NCI-H345 treated with DMSO at 0.1 percent for 48 hours (cell line): ENCODE results near the gene FRMD4A.
"Not testable (repeated sequence)": the region's sequence is repeated elsewhere in the genome, so short reads cannot be mapped to it uniquely, and the experiment has no call there.

Experiments
- DNase-seq: peaks from one replicate; lab custom pipeline; 2025; ENCODE audit not compliant: unreplicated experiment; lab: John Stamatoyannopoulos, UW

Gene FRMD4A

DNA sequence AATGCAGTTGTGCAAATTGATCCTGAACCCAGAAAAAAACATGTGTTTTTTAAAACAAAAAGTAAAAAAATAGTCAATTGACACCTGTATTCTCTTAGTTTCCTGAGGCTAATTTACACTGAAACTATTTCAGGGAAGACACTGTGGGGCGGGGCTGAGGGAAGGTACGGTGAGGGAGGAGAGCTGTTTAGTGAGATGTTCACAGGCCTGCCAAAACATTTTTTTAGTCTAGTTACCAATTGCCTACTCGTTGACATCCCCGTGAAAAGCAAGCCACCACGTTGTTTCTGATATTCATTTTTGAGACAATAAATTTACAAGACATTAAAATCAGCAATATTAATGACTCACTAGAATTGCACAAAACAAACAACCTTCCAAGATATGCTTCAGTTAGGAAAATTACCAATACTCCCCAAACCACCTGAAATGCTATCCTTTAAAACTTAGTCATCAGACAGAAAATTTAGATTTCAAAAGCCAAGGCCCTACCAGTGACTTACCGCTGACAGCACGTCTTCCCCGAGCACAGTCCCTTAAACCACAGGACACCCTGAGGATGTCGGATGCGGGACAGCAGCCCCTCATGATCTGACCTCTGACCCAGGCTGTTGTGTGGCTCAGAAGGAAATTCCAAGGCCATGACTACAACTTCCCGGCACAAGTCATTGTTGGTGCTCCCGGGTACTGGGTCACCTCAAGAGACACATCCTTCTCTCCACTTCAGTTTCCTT, 464.8 kb downstream of the FRMD4A start:
- DNase-seq = no peak

DNA sequence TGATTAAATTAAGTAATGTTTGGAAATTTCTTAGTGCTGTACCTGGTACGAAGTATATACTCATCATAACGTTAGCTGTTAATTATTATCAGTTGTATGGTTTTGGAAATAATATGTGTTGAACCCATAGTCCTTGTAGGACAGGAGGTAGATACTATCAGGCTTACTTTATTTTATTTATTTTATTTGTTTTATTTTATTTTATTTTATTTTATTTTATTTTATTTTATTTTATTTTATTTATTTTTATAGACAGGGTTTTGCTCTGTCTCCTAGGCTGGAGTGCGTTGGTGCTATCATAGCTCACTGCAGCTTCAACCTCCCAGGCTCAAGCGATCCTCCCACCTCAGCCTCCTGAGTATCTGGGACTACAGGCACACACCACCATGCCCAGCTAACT, 465.5 kb downstream of the FRMD4A start:
- DNase-seq = not testable (repeated sequence)

DNA sequence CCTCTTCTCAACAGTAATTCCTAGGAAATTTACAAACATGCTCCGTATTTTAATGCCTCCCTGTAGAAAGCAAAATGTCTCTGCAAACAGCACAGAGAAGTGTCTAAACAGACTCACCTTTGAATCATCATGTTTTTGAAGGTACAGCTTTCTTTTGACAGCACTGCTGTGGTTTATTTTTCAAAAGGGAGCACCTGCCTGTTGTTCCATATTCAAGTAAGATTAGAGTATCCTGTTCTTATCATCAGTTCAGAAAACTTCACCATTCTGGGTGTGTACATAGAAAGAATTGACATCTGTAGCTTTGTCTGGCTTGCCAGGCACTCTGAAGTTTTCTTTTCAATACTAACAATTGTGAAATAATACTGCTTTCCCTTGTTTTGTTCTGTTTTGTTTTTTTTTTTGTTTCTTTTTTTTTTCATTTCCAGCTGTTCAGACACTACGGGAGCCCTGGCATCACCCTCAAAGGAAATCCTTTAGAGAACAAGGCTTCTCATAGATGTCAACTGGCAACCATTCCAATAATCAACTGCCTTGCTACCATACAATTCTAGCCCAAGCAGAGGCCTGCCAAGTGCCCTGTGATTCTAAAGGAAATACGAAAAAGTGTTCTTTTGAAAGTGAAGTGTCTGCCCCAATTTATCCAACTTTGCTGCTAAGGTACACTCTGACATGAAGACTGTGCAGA, 468.0 kb downstream of the FRMD4A start:
- no peak for DNase-seq

DNA sequence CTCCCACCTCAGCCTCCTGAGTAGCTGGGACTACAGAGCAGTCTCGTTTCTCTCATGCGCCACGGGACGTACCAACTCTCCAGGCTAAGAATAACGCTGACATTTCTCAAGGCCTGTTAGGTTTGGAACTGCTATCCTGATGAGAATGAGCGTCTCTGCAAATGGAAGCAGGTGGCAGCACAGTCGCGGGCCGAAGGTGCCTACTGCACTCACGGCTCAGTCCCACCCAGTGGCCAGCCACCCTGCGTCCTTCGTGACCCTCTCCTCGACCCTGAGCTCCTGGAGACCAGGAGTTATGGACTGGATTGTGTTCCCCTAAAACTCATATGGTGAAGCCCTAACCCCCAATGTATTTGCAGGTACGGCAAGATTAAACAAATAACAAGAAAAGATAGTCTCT, 469.8 kb downstream of the FRMD4A start:
- no peak for DNase-seq

DNA sequence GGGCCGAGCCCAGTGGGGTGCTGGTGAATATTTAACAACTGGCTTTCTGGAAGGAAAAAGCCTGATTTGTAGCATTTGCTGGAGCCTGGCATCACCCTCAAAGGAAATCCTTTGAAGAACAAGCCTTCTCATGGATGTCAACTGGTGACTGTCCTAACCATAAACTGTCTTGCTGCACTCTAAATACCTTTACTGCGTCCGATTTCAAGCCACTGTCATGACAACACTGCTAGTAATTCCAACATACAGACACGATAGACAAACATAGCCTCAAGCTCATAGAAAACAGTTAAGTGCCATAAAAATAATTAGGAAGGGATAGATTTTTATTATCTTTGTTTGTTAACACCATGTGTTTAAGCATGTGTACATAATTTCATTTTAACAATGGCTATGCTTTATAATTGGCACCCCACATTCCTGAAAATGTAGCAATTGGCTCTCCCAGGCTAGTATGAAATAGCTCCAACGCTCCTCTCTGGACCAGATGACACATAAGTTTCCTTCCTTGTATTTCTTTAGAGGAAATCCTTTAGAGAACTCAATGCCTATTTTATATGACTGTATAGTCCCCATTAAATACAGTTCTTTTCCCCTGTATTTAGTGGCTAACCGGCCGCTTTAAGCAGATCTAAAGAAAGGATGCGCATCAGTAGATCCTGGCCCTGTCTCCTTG, 470.6 kb downstream of the FRMD4A start:
- DNase-seq = no peak

DNA sequence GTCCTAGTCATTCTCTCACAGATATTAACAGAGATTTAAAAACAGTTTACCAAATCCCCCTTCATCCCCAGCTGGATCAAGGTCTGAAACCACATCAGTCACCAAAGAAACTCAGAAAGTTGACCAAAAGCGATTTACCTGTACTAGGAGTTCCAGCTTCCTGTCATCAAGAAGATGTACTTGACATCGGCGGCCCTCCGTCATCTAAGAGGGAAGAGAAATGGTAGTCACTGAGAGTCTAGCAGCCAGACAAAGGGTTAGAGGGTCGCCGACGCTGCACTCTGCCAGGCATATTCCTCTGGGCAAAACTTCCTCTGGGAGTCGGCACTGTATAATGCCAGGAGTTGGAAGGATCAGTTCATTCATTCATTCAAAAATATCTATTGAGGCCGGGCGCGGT, 472.0 kb downstream of the FRMD4A start:
- no peak for DNase-seq

DNA sequence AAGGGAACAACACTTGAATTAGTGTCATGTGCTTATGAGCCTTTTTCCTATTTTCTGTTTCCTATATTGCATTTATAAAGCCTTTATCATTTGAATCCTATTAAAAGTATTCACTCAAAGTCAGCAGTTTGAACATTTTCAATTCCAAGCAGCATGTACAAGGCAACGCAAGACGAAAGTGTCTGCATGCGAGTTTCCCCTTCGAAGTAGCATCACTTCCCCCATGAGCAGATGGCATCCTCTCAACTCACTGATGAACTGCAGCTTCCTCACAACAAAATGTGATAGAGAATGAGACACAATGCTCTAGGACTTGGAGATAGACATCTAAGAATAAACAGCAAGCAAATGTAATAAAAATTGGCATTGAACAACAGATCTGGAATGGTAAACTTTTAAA, 473.3 kb downstream of the FRMD4A start:
- no peak for DNase-seq

DNA sequence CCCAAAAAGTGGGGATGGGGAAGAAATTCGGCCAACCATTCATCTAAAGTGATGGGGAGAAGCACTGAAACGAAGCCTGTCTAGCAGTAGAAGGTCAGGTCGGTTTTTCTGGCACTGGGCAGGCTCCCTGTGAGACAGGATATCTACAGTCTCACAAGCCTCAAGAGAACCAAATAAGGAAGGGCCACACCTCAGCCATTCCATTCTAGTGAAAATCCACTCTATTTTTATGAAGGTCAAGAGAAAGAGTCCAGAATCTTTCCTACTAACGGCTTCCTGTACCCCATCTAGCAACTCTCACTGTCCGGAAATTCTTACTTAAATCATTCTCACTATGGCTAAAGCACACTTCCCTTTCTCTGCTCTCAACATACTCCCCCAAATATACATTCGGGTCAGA, 476.9 kb downstream of the FRMD4A start:
- DNase-seq = no peak

DNA sequence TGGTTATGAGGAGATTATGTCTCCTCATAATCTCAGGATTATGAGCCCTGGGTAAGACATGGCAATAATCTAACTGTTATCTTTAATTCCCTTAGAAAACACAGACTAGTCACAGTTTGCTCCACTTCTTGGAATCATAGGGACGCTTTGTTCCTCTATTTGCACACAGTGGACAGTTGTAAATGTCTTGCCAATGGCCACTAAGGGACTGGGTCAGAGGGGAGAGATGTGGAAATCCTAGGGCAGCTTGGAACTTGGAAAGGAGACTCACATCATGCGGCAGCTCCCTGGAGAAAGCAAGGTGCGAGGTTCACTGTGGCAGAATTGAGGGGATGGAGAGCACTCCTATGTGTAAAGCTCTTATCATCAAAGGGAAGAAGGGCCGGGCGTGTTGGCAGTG, 477.9 kb downstream of the FRMD4A start:
- DNase-seq = no peak

DNA sequence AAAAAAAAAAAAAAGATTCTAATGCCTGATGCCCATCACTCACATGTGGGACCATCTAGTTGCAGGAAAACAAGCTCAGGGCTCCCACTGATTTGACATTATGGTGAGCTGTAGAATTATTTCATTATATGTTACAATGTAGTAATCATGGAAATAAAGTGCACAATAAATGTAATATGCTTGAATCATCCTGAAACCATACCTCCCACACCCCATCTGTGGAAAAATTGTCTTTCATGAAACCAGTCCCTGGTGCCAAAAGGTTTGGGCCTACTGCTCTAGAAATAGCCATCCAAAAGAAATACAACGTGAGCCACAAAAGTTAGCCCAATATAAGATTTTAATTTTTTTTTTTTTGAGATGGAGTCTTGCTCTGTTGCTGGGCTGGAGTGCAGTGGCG, 478.8 kb downstream of the FRMD4A start:
- DNase-seq = no peak

DNA sequence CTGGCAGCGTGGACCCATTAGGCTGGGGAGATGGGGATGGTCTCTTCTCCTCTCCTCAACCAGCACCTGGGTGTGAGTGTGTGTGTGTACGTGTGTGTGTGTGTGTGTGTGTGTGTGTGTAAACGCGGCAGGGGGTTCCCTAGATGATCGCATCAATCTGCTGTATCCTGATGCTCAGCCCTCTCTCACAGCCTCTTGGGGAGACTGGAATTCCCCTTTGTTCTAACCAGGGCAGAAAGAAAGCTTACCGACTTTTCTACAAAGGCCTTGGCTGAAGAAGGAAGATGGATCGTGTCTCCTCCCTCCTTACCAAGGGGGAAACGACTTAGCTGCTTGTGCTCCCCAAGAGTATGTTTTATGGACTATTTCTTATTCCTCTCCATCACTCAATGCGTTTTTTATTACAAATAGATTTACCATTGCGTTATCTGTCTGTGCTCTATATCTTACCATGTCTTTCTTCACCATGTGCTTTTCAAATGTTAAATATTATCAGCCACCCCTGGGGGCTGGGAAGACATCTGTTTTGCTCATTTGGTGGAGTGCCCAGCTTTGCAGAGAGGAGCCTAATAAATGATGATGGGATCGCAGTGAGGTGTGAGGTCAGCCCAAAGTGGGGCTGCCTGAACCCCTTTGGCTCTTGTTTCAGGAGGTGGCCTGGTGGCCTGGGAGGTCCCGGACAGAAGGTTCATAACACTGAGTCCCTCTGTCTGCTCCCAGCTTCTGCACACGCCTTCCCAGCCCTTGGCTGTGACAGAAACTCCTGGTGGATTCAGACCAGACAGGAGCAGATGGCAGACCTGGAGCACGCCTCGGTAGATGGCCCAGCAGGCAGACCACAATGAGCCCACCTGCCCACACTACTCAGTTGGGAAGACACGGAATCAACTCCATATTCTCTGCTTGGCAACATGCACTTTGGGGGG, 481.9 kb downstream of the FRMD4A start:
- DNase-seq = no peak

DNA sequence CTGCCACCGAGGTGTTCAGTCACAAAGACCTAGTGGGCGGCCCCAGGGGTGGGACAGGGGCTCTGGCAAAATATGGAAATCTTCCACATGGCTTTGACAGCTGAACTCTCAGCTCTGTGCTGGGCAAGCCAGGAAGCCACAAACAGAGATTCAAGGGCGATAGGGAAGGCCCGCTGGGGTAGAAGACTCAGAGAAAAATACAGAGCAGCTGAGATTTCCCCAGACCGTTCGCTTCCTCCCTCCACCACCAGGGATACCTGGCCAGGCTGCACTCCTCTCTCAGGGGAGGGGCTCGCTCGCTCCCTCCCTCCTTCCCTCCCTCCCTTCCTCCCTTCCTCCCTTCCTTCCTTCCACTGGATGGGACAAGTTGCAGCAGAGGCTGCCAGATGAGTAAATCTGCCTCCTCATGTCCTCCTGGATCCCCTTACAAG, 483.5 kb downstream of the FRMD4A start:
- DNase-seq = no peak

DNA sequence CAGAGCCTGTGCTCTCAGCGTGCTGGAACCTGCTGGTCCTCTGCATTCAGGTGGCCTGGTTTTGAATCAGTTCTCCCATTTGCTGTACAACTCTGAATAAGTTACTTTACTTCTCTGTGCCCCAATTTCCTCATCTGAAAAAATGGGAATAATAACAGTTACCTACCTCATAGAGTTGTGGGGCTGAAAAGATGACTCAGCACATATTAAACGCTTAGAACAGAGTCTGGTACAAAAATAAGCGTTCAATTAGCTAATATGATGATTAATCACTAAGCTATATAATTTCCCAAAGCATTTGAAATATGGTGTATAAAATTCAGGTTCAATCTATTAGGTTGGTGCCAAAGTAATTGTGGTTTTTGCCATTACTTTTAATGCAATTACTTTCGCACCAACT, 484.8 kb downstream of the FRMD4A start:
- no peak for DNase-seq

DNA sequence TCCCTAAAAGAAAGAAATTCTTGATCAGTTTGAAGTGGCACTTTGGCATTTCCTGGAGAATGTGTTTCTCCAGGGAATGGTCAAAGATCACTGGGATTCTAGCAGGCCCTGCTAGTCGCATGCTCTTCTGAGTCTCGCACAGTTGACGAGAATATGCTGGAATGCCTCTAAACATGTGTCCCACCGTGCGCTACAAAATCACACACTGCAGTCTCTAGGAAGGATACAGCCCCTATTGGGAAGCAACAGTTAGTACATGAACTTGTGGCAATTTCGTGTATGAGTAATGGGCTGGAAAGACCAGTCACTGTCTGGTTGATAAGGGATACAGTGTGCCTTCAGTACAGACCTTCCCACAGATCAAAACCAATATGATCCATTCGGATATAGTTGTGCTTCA, 486.1 kb downstream of the FRMD4A start:
- no peak for DNase-seq

DNA sequence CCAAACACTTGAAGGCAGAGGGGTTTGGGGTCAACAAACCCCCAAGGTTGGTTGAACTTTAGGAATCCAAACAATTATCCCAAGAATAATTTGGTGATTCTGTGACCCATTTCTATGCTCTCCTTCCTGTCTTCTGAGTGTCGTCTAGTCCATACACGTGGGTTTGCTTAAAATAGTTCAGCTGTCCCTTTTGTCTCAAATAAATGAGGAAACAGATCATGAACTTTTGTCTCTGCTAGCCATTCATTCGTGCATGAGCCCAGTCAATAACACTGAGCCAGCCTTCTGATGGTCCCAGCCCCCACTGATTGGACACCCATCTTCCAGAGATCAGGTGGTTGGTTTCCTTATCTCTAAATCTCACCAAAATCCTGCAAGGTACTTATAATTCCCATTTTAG, 488.6 kb downstream of the FRMD4A start:
- no peak for DNase-seq

DNA sequence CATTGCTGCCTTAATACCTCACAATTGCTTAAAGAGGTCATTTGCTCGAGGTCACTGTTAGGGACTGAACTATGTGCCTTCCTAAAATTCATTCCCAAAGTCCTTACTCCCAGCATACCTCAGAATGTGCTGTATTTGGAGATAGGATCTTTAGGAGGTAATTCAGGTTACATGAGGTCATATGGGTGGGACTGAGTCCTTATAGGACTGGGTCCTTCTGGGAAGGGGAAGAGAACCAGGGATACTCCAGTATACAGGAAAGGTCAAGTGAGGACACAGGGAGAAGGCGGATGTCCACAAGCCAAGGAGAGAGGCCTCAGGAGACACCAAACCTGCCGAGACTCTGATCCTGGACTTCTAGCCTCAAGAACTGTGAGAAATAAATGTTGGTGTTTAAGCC, 490.7 kb downstream of the FRMD4A start:
- no peak for DNase-seq

DNA sequence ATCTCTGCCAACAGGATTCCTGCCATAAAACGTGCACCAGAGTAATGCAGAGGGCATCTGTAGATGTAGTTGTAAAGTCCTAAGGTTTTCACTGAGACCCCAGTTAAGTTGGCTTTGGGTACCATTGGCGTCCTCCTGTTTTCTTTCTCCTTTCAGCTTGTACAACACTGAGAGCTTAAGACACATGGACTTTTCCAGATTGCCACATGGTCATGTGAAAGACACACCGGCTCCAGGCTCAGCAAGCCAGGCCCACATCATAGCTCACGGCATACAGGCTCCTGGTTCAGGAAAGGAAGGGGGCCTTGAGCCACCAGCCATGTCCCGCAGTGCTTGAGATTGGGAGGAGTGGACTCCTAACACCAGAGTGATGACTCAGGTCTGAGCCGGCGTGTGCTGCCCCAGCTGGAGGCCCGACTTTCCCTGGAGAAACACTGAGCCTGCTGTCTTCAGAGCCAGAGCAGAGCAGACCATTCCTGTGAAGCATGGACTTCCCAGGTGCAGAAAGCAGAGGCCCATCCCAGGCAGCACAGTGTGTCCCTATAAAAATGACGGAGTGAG, 491.2 kb downstream of the FRMD4A start:
- no peak for DNase-seq

DNA sequence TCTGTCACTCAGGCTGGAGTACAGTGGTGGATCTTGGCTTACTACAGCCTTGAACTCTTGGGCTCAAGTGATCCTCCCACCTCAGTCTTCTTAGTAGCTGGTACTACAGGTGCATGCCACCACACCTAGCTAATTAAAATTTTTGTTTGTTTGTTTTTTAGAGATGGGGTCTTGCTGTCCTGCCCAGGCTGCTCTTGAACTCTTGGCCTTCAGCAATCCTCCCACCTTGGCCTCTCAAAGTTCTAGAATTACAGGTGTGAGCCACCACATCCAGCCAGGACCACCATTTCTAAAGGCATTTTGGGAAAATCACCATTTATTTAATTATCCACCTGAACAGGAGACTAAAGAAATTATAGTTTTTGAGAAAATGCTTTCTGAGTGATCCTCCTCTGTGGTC, 491.7 kb downstream of the FRMD4A start:
- no peak for DNase-seq

DNA sequence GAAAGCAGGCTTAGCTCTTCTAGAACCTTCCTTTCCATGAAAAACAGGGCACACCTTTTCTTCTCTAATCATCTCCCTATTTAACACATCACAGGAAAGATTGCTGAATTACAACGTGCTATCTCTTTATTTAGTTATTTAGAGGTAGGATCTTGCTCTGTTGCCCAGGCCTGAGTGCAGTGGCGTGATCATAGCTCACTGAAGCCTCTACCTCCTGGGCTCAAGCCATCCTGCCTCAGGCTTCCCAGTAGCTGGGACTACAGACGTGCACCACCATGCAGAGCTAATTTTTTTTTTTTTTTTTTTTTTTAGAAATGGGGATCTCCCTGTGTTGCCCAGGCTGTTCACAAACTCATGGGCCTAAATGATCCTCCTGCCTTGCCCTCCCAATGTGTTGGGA, 492.8 kb downstream of the FRMD4A start:
- DNase-seq = no peak

DNA sequence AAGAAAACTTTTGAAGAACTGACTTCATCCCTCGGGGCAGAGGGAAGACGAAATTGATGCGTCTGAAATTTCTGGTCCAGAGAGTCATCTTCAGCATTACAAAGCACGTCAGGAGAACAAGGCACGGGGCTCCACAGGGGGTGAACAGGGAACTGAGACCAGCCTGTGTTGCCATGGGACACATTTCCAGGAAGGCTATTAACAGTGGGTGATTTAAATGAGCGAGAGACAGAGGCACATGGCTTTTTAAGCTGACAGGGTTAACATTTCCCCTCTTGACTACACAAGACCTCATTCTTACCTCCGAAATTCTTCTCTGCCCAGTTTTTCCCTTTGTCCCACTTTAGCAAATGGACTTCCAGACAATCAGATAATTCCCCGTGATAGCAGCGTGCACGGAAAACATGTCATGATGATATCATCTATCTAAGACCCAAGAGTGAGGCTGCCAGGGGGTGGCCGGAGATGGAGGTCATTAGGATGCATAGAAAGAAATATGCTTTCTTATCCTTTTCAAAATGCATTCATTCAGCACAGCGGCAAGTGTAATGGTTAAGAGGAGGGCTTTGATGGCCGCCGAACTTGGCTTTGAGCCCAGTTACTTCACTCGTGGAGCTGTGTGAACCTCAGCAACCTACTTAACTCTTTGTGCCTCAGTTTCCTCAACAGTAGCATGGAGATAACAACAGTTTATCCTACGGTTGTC, 496.0 kb downstream of the FRMD4A start:
- peak; percentile 32 for DNase-seq
